HepG2 (cell line): Measurements from ENCODE around the gene ADAMTS14. TPM values are rescaled to one million over a fixed set of nuclear protein-coding genes. Genes with fewer than 3 reads are reported as not detected.

Experiments used
- GLMP ChIP-seq: sonication (generic); formaldehyde crosslinking; IDR thresholded peaks from 2 replicates; pipeline ENCODE4 v1.9.0; 2021; ENCODE audit warnings: missing genetic modification reagents, mild to moderate bottlenecking, borderline replicate concordance
- MLXIP ChIP-seq: sonication (generic); formaldehyde crosslinking; IDR thresholded peaks from 2 replicates; pipeline ENCODE4 v1.9.0; 2021; ENCODE audit warnings: missing genetic modification reagents, borderline replicate concordance
- PAXIP1 ChIP-seq: sonication (generic); formaldehyde crosslinking; conservative IDR thresholded peaks from 2 replicates; pipeline ENCODE4 v1.4.0; 2020; ENCODE audit warnings: mild to moderate bottlenecking, missing genetic modification reagents, moderate library complexity
- polyA plus RNA-seq, 8 experiments: library from polyadenylated mRNA; depleted of rRNA in 3 of 8; stranded (reverse) in 7 of 8; unstranded in 1 of 8; fragments of >200 nt; fragmentation: Illumina TruSeq in 4 of 8; extraction: Trizol in 4 of 8; gene quantifications; 2 replicates each; pipeline versions ENCODE4 v1.2.1 to v1.2.3, GENCODE V29; 2011 to 2016; ENCODE audit warnings: low read depth in 4 of 8, missing spikeins in 1 of 8, mixed read lengths in 1 of 8; ENCODE audit not compliant: insufficient read depth in 1 of 8
- total RNA-seq, 5 experiments: library from RNA; depleted of rRNA; stranded (reverse); fragments of >200 nt; fragmentation: Illumina TruSeq; extraction: Trizol; gene quantifications; 2 replicates each; pipeline ENCODE4 v1.2.3, GENCODE V29; 2016; ENCODE audit warnings: low read depth in 1 of 5

ADAMTS14 gene
- total and polyA plus RNA-seq, 2 of the 13 experiments (the other 11 are each of a cell fraction or from before 2014, with no cell fraction given) = 0.04 to 0.07 TPM

GRCh38 chr10:70782086-70782745 lies 109.9 kb downstream of the ADAMTS14 start (continued):
- TF ChIP-seq MLXIP (CRISPR knock-in tag) (no peak), PAXIP1 (CRISPR knock-in tag) (no peak), GLMP (no peak)
